BJ (cell line): ENCODE data around the gene GLYATL3. TPM values are rescaled to one million over a fixed set of nuclear protein-coding genes. Genes with fewer than 3 reads are reported as not detected.

ENCODE experiments used
- CTCF ChIA-PET: fragments of 350-600 bp; formaldehyde crosslinking; extraction: SDS; loops from one replicate; lab custom pipeline; 2021; ENCODE audit warnings: antibody characterized with exemption, inconsistent platforms; lab: Yijun Ruan, JAX
- POLR2A ChIA-PET: fragments of 300-600 bp; sonication (Branson Sonifier 250); formaldehyde crosslinking; extraction: SDS; loops from one replicate; lab custom pipeline; 2021; ENCODE audit warnings: antibody characterized with exemption; lab: Charles Lee
- DNase-seq: peaks from one replicate; pipeline ENCODE4 v3.0.0-alpha.2; 2011; ENCODE audit warnings: low read depth
- H3K27me3 ChIP-seq: 2 replicates; pipeline ENCODE4 v1.6.0; 2011; ENCODE audit warnings: low read length; ENCODE audit not compliant: control insufficient read depth, insufficient read depth
- H3K36me3 ChIP-seq: 2 replicates; pipeline ENCODE4 v1.5.1; 2011; ENCODE audit warnings: low read length; ENCODE audit not compliant: control insufficient read depth, insufficient read depth
- H3K4me3 ChIP-seq: 2 replicates; pipeline ENCODE4 v1.5.1; 2011; ENCODE audit warnings: low read depth, mild to moderate bottlenecking, control low read depth, low read length
- CTCF ChIP-seq: IDR thresholded peaks from 2 replicates; pipeline ENCODE4 v1.5.1; 2011; ENCODE audit warnings: low read depth, mild to moderate bottlenecking, control low read depth, inconsistent platforms, low read length, moderate library complexity; ENCODE audit not compliant: insufficient read depth
- polyA plus RNA-seq: library from polyadenylated mRNA; depleted of rRNA; stranded (reverse); fragments of >200 nt; gene quantifications from 2 replicates; pipeline ENCODE4 v1.2.3, GENCODE V29; 2011

Gene GLYATL3
- polyA plus RNA-seq, 1 experiment = not detected

GRCh38 chr6:49514571-49515484 is 15.1 kb downstream of the GLYATL3 start:
- H3K27me3 ChIP-seq = no peaks in the 10 kb centered on the region
- ChIA-PET CTCF (interaction anchor here (1.9 kb wide), 1 partner anchor 92 kb away, joined by 5 read pairs; no protein-coding TSS in a partner anchor), POLR2A (no interaction called here)
- H3K36me3 ChIP-seq = no peaks in the 10 kb centered on the region
- no peak for TF ChIP-seq CTCF
- no peak overlapping the region for H3K4me3 ChIP-seq
- no peak for DNase-seq

DNA sequence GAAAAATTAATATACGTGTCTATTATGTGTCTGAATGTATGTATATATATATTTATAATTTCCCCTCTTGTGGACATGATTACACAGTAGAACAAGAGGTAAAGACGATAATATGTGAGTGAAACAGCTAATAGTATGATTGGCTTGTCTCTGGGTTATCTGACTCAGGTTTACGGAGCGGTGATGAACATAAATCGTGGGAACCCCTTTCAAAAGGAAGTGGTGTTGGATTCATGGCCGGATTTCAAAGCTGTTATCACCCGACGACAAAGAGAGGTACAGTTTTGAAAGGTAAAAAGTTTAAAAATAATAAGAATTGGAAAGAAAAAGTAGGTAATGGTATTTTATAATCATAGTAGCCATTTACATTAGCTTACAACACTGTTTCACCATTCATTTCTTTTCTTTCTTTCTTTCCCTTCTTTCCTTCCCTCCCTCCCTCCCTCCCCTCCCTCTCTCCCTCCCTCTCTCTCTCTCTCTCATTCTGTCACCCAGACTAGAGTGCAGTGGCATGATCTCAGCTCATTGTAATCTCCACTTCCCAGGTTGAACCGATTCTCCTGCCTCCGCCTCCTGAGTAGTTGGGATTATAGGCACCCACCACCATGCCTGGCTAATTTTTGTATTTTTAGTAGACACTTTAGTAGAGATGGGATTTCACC is 15.9 kb downstream of the GLYATL3 start:
- POLR2A ChIA-PET = no interaction called here
- no peak for TF ChIP-seq CTCF
- Histone ChIP-seq H3K27me3 (no peaks in the 10 kb centered on the region), H3K36me3 (no peaks in the 10 kb centered on the region), H3K4me3 (no peak overlapping the region)
- CTCF ChIA-PET = interaction anchor here (1.9 kb wide), 1 partner anchor 91 kb away, joined by 5 read pairs; no protein-coding TSS in a partner anchor
- DNase-seq = no peak

GRCh38 chr6:49516147-49516505 is 16.4 kb downstream of the GLYATL3 start:
- CTCF ChIA-PET = interaction anchor here (0.7 kb wide), 1 partner anchor 16 kb away, joined by 5 read pairs; no protein-coding TSS in a partner anchor

GRCh38 chr6:49517919-49518318 is 18.2 kb downstream of the GLYATL3 start:
- DNase-seq = no peak
- H3K36me3 ChIP-seq = no peaks in the 10 kb centered on the region
- no peak for TF ChIP-seq CTCF
- CTCF ChIA-PET = interaction anchor here (0.8 to 1.4 kb wide), 3 partner anchors 14 to 89 kb away, joined by 3 to 6 read pairs (median 4); no protein-coding TSS in a partner anchor
- POLR2A ChIA-PET = no interaction called here
- H3K27me3 ChIP-seq = no peaks in the 10 kb centered on the region
- H3K4me3 ChIP-seq = no peak overlapping the region

More at GRCh38 chr6:49516147-49516505, 16.4 kb downstream of the GLYATL3 start:
- DNase-seq = no peak
- Histone ChIP-seq H3K4me3 (no peak overlapping the region), H3K36me3 (no peaks in the 10 kb centered on the region), H3K27me3 (no peaks in the 10 kb centered on the region)
- no peak for TF ChIP-seq CTCF
- POLR2A ChIA-PET = no interaction called here

GRCh38 chr6:49519660-49520059 is 19.9 kb downstream of the GLYATL3 start:
- TF ChIP-seq CTCF = no peak
- H3K36me3 ChIP-seq = no peaks in the 10 kb centered on the region
- no peak for DNase-seq
- ChIA-PET POLR2A (no interaction called here), CTCF (interaction anchor here (0.9 kb wide), 1 partner anchor 13 kb away, joined by 3 read pairs; no protein-coding TSS in a partner anchor)
- H3K27me3 ChIP-seq = no peaks in the 10 kb centered on the region
- no peak overlapping the region for H3K4me3 ChIP-seq
